ENCODE data around the gene PARD3B.

The PARD3B gene

GRCh38 chr2:204909791-204910190 is 364.5 kb downstream of the PARD3B start:
- DNase-seq, result no peak

GRCh38 chr2:204913312-204913711 is 368.0 kb downstream of the PARD3B start:
- no peak for DNase-seq

GRCh38 chr2:204913854-204914464 is 368.7 kb downstream of the PARD3B start:
- no peak for DNase-seq

GRCh38 chr2:204914708-204915107 is 369.4 kb downstream of the PARD3B start:
- DNase-seq, result no peak

- no peak for DNase-seq
Observed at GRCh38 chr2:204917089-204917701, 371.9 kb downstream of the PARD3B start.

GRCh38 chr2:204920776-204921175 is 375.5 kb downstream of the PARD3B start:
- no peak for DNase-seq

GRCh38 chr2:204923957-204924356 is 378.7 kb downstream of the PARD3B start:
- no peak for DNase-seq

- no peak for DNase-seq
Observed at GRCh38 chr2:204931562-204931961, 386.3 kb downstream of the PARD3B start.

- no peak for DNase-seq
Observed at GRCh38 chr2:204933735-204934374, 388.6 kb downstream of the PARD3B start.

GRCh38 chr2:204944927-204945326 is 399.7 kb downstream of the PARD3B start:
- DNase-seq, result no peak

GRCh38 chr2:204945376-204945775 is 400.1 kb downstream of the PARD3B start:
- DNase-seq, result no peak

GRCh38 chr2:204946892-204947291 is 401.6 kb downstream of the PARD3B start:
- DNase-seq, result no peak

- DNase-seq, result no peak
Observed at GRCh38 chr2:204947405-204947804, 402.1 kb downstream of the PARD3B start.

GRCh38 chr2:204948024-204948763 is 402.9 kb downstream of the PARD3B start:
- DNase-seq, result no peak

- DNase-seq, result no peak
Observed at GRCh38 chr2:204948822-204949221, 403.5 kb downstream of the PARD3B start.

- DNase-seq, result no peak
Observed at GRCh38 chr2:204950695-204951346, 405.5 kb downstream of the PARD3B start.

GRCh38 chr2:204958371-204958770 is 413.1 kb downstream of the PARD3B start:
- DNase-seq, result no peak

GRCh38 chr2:204964414-204964813 is 419.1 kb downstream of the PARD3B start:
- DNase-seq, result no peak

GRCh38 chr2:204966245-204966644 is 421.0 kb downstream of the PARD3B start:
- DNase-seq, result no peak

GRCh38 chr2:204967199-204967960 is 422.1 kb downstream of the PARD3B start:
- peak; percentile 18 for DNase-seq

- DNase-seq, result no peak
Observed at GRCh38 chr2:204971206-204971907, 426.1 kb downstream of the PARD3B start.

- no peak for DNase-seq
Observed at GRCh38 chr2:204972161-204972560, 426.9 kb downstream of the PARD3B start.
